Measurements from ENCODE around the gene EFL1. TPM values are rescaled to one million over a fixed set of nuclear protein-coding genes. Genes with fewer than 3 reads are reported as not detected.

EFL1 gene
- polyA plus RNA-seq, 2 donors: 2.6 to 7.5 TPM

DNA sequence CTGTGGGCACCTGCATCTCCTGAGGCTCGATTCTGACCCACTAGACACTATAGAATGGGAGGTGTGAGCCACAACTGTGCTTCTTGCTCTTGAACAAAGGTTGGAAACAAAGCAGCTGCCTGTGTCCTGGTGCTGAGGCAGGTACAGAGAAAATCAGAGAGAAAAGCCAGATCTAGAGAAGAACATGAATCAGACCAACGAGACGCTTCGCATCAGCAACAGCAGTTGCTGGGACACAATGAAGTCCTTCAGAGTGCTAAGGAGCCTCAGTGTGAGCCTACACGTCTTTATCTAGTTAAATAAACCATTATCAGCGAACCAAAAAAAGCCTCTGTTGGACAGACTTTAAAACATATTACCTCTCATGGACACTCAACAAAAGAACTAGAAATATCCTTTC lies 130.4 kb downstream of the EFL1 start:
- H3K27me3 ChIP-seq (ENCODE audit: control insufficient read depth in 1 of 2, insufficient read depth in 2 of 2, low read length in 2 of 2): no peaks in the 10 kb centered on the region
- peaks cover 0 to 8% of the 10 kb centered on the region in 2 donors for H3K36me3 ChIP-seq (ENCODE audit: control insufficient read depth in 2 of 2, insufficient read depth in 2 of 2, low read length in 1 of 2)
- H3K4me3 ChIP-seq (ENCODE audit: low read depth in 1 of 2, low read length in 2 of 2): no peak overlapping the region
- WGBS, 2 donors: 90 to 94% methylated on average over 6 of the region's 6 CpGs
- H3K4me1 ChIP-seq (ENCODE audit: control insufficient read depth in 2 of 2, insufficient read depth in 2 of 2, low read length in 1 of 2): no peaks in the 10 kb centered on the region
- H3K27ac ChIP-seq (ENCODE audit: low read depth in 2 of 2, low read length in 1 of 2): no peak overlapping the region
- H3K9me3 ChIP-seq (ENCODE audit: control insufficient read depth in 2 of 2, insufficient read depth in 1 of 2, low read depth in 1 of 2, low read length in 1 of 2): no peaks in the 10 kb centered on the region

DNA sequence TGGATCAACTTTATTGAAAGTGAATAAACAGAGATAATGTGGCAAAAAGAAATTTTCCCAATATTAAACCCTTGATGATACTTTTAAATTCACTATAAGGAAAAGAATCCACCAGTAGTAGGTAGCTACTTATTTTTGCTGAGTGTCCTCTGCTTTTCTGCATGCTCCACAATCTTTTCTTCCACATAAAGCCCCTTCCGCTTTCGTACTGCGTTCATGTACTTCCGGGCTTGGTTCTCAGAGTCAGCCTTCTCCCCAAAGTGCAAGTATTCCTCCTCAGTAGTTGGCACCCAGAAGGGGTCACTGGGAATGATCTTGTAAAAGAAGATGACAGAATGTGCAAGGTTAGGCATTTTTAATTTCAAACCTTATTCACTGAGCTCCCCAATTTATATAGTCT lies 132.3 kb downstream of the EFL1 start:
- Histone ChIP-seq H3K4me1 (ENCODE audit: control insufficient read depth in 2 of 2, insufficient read depth in 2 of 2, low read length in 1 of 2) (no peaks in the 10 kb centered on the region), H3K36me3 (ENCODE audit: control insufficient read depth in 2 of 2, insufficient read depth in 2 of 2, low read length in 1 of 2) (peaks cover 0 to 8% of the 10 kb centered on the region in 2 donors), H3K27me3 (ENCODE audit: control insufficient read depth in 1 of 2, insufficient read depth in 2 of 2, low read length in 2 of 2) (no peaks in the 10 kb centered on the region), H3K9me3 (ENCODE audit: control insufficient read depth in 2 of 2, insufficient read depth in 1 of 2, low read depth in 1 of 2, low read length in 1 of 2) (no peaks in the 10 kb centered on the region), H3K4me3 (ENCODE audit: low read depth in 1 of 2, low read length in 2 of 2) (no peak overlapping the region), H3K27ac (ENCODE audit: low read depth in 2 of 2, low read length in 1 of 2) (no peak overlapping the region)
- WGBS, 2 donors: 71 to 75% methylated on average over 4 of the region's 4 CpGs

DNA sequence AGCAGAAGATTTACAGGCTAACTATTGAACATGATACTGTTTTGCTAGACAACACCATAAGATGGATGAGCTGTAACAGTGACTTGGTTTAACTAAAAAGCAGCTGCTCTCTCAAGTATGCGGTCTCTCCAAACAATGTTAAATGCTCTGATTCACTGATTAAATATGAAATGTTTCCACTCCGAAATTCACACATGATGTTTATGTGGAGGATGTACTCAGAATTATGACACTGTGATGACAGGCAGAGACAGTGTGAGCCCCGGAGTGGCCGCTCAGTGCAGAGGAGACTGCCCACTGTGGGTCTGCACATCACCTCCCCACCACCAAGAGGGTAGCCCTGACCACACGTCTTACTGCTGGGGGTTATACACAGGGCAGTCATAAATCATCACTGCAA lies 132.8 kb downstream of the EFL1 start:
- Histone ChIP-seq H3K27ac (ENCODE audit: low read depth in 2 of 2, low read length in 1 of 2) (no peak overlapping the region), H3K9me3 (ENCODE audit: control insufficient read depth in 2 of 2, insufficient read depth in 1 of 2, low read depth in 1 of 2, low read length in 1 of 2) (no peaks in the 10 kb centered on the region), H3K4me3 (ENCODE audit: low read depth in 1 of 2, low read length in 2 of 2) (no peak overlapping the region), H3K4me1 (ENCODE audit: control insufficient read depth in 2 of 2, insufficient read depth in 2 of 2, low read length in 1 of 2) (no peaks in the 10 kb centered on the region), H3K36me3 (ENCODE audit: control insufficient read depth in 2 of 2, insufficient read depth in 2 of 2, low read length in 1 of 2) (peaks cover 0 to 8% of the 10 kb centered on the region in 2 donors), H3K27me3 (ENCODE audit: control insufficient read depth in 1 of 2, insufficient read depth in 2 of 2, low read length in 2 of 2) (no peaks in the 10 kb centered on the region)
- 65 to 67% methylated on average over 5 of the region's 5 CpGs for WGBS, 2 donors

DNA sequence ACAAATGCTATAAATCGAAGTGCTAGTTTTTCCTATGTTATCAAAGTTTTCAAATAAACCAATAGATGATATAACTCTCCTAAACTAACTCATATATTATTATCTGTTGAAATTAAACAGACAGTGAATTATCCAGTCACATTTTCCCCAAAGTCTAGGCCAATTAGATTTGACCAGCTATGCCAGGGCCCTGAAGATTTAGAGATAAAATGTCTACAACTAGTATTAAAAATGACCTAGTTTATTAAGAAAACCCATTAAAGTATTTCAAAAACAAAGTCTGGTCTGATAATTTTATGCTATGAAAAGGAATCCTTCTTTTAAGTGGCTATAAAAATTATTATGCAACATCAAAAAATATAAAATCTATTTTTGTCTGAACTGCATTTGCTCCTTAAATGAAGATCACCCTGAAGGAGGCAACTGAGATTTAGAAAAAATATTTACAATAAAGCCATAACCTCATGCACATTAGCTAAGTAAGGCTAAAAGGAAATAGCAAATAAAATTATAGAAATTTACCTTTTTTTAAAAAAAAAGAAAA lies 133.3 kb downstream of the EFL1 start:
- no peaks in the 10 kb centered on the region for H3K9me3 ChIP-seq (ENCODE audit: control insufficient read depth in 2 of 2, insufficient read depth in 1 of 2, low read depth in 1 of 2, low read length in 1 of 2)
- 63 to 73% methylated on average over 1 of the region's 1 CpG for WGBS, 2 donors
- H3K36me3 ChIP-seq (ENCODE audit: control insufficient read depth in 2 of 2, insufficient read depth in 2 of 2, low read length in 1 of 2): peaks cover 0 to 8% of the 10 kb centered on the region in 2 donors
- no peak overlapping the region for H3K4me3 ChIP-seq (ENCODE audit: low read depth in 1 of 2, low read length in 2 of 2)
- H3K27me3 ChIP-seq (ENCODE audit: control insufficient read depth in 1 of 2, insufficient read depth in 2 of 2, low read length in 2 of 2): no peaks in the 10 kb centered on the region
- H3K27ac ChIP-seq (ENCODE audit: low read depth in 2 of 2, low read length in 1 of 2): no peak overlapping the region
- H3K4me1 ChIP-seq (ENCODE audit: control insufficient read depth in 2 of 2, insufficient read depth in 2 of 2, low read length in 1 of 2): no peaks in the 10 kb centered on the region

DNA sequence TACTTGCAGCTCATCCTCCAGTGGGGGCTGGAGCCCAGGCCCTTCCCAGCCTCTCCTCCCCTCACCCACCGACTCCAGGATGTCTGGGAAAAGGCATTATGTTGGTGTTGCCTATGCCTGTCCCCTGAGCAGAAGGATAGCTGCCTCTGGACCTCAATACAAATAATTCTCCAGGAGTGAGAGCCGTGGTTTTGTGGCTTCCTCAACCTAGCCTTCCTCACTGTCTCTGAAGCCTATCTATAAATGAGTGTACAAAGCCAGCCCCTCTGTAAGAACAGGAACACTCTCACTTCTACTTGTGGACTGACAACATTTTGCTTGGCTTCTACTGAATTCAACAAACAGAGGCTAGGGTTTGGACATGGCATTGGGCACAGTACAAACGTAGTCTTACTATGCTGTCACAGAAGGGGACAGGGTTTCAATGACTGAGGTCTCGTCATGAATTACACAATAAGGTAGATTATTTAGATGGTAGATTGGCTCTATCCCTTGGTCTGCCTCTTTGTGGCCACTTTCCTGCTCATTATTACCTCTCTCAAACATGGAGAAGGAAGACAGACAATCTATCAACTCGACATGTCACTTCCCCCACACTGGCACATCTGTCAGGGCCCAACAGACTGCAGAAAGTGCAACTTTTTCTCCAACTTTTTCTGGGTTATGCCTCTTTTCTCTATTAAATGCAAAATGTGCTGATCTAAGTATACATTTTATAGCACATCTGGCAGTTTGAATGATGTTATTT lies 134.0 kb downstream of the EFL1 start:
- H3K27ac ChIP-seq (ENCODE audit: low read depth in 2 of 2, low read length in 1 of 2): no peak overlapping the region
- no peak overlapping the region for H3K4me3 ChIP-seq (ENCODE audit: low read depth in 1 of 2, low read length in 2 of 2)
- WGBS, 2 donors: 70 to 71% methylated on average over 5 of the region's 5 CpGs
- no peaks in the 10 kb centered on the region for H3K9me3 ChIP-seq (ENCODE audit: control insufficient read depth in 2 of 2, insufficient read depth in 1 of 2, low read depth in 1 of 2, low read length in 1 of 2)
- peaks cover 0 to 3% of the 10 kb centered on the region in 2 donors for H3K36me3 ChIP-seq (ENCODE audit: control insufficient read depth in 2 of 2, insufficient read depth in 2 of 2, low read length in 1 of 2)
- H3K4me1 ChIP-seq (ENCODE audit: control insufficient read depth in 2 of 2, insufficient read depth in 2 of 2, low read length in 1 of 2): no peaks in the 10 kb centered on the region
- no peaks in the 10 kb centered on the region for H3K27me3 ChIP-seq (ENCODE audit: control insufficient read depth in 1 of 2, insufficient read depth in 2 of 2, low read length in 2 of 2)

DNA sequence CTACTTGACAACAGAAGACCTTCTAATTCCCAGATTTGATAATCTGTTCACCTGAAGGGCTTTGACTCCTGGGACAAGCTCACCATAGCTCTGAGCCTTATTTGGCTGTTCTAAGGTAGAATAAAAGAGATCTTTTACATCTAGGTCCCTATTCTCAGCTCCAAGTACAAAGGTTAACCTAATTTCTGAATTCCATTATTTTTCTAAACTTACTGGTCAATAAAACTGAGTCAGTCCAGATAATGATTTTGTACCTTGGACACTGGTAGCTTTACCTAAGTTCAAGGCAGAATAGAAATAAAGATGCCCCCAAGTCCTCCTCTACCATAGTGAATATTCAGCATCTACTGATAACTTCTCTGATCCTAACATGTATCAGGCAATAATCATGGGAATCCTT lies 135.0 kb downstream of the EFL1 start:
- Histone ChIP-seq H3K36me3 (ENCODE audit: control insufficient read depth in 2 of 2, insufficient read depth in 2 of 2, low read length in 1 of 2) (no peaks in the 10 kb centered on the region), H3K27me3 (ENCODE audit: control insufficient read depth in 1 of 2, insufficient read depth in 2 of 2, low read length in 2 of 2) (no peaks in the 10 kb centered on the region)

DNA sequence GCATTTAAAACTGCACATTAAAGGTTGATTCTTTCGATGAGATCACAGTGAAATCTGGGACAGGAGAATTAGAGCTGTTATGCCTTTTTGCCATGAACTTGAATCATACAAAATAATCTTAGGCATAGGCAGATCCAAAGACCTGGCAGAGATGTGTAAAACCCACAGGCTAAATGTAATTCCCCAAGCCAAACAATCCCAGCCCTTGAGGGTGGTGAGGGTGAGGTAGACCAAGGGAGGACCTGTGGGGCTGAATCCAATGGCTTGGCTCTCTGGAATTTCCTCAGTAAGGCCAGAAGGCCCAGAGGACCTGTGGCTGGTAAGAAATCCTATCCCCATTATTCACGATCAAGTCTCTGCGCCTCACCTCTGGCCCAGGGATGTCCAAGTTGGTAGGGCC lies 136.2 kb downstream of the EFL1 start:
- no peak overlapping the region for H3K27ac ChIP-seq (ENCODE audit: low read depth in 2 of 2, low read length in 1 of 2)
- no peaks in the 10 kb centered on the region for H3K36me3 ChIP-seq (ENCODE audit: control insufficient read depth in 2 of 2, insufficient read depth in 2 of 2, low read length in 1 of 2)
- no peaks in the 10 kb centered on the region for H3K4me1 ChIP-seq (ENCODE audit: control insufficient read depth in 2 of 2, insufficient read depth in 2 of 2, low read length in 1 of 2)
- no peak overlapping the region for H3K4me3 ChIP-seq (ENCODE audit: low read depth in 1 of 2, low read length in 2 of 2)
- H3K27me3 ChIP-seq (ENCODE audit: control insufficient read depth in 1 of 2, insufficient read depth in 2 of 2, low read length in 2 of 2): no peaks in the 10 kb centered on the region
- H3K9me3 ChIP-seq (ENCODE audit: control insufficient read depth in 2 of 2, insufficient read depth in 1 of 2, low read depth in 1 of 2, low read length in 1 of 2): no peaks in the 10 kb centered on the region
- 85 to 90% methylated on average over 3 of the region's 3 CpGs for WGBS, 2 donors

More for the DNA sequence above, 135.0 kb downstream of the EFL1 start:
- H3K9me3 ChIP-seq (ENCODE audit: control insufficient read depth in 2 of 2, insufficient read depth in 1 of 2, low read depth in 1 of 2, low read length in 1 of 2): no peaks in the 10 kb centered on the region
- H3K4me3 ChIP-seq (ENCODE audit: low read depth in 1 of 2, low read length in 2 of 2): no peak overlapping the region
- H3K4me1 ChIP-seq (ENCODE audit: control insufficient read depth in 2 of 2, insufficient read depth in 2 of 2, low read length in 1 of 2): no peaks in the 10 kb centered on the region
- H3K27ac ChIP-seq (ENCODE audit: low read depth in 2 of 2, low read length in 1 of 2): no peak overlapping the region

DNA sequence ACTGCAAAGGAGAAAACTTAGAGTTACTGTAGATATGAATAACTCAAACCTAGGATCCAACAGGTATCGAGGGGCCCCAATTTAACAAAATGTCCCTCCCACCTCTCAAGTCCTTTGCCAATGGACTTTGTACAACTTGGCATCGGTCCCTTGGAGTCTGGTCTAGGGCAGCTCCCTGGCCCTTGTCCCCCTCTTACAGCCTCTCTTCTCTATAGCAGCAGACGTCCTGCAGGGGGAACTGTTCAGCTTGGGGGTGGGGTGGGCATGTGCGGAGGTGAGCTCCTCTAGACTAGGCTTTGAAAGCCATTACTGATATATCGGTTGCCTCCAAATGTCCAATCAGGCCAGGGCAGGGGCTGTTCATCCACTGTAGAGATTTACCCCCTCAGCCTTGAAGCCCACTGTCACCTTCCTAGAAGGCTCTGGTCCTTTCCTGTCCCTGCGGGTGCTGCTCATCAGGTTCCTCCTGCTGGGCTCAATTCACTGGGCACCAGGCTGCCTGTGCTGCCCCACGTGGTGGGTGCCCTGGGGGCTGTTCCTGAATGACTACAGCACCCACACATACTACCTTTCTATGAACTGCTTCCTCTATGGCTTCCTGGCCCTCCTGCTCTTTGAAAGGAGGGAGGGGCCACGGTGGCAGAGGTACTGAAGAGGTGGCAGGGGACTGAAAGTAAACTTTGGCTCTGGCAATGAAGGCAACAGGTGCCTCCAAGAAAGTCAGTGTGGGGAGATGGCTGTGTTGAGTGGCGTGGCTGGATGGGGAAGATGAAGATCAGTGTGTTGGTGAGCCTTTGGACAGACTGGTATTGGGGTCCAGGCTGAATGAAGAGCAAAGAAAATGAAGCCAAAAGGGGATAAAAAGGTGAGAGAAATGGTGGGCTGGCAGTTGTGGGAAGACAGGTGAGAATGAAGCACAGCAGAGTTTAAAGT lies 137.9 kb downstream of the EFL1 start:
- Histone ChIP-seq H3K9me3 (ENCODE audit: control insufficient read depth in 2 of 2, insufficient read depth in 1 of 2, low read depth in 1 of 2, low read length in 1 of 2) (no peaks in the 10 kb centered on the region), H3K27ac (ENCODE audit: low read depth in 2 of 2, low read length in 1 of 2) (no peak overlapping the region), H3K4me1 (ENCODE audit: control insufficient read depth in 2 of 2, insufficient read depth in 2 of 2, low read length in 1 of 2) (no peaks in the 10 kb centered on the region), H3K36me3 (ENCODE audit: control insufficient read depth in 2 of 2, insufficient read depth in 2 of 2, low read length in 1 of 2) (no peaks in the 10 kb centered on the region), H3K27me3 (ENCODE audit: control insufficient read depth in 1 of 2, insufficient read depth in 2 of 2, low read length in 2 of 2) (no peaks in the 10 kb centered on the region), H3K4me3 (ENCODE audit: low read depth in 1 of 2, low read length in 2 of 2) (no peak overlapping the region)
- WGBS, 2 donors: 84 to 86% methylated on average over 9 of the region's 9 CpGs

DNA sequence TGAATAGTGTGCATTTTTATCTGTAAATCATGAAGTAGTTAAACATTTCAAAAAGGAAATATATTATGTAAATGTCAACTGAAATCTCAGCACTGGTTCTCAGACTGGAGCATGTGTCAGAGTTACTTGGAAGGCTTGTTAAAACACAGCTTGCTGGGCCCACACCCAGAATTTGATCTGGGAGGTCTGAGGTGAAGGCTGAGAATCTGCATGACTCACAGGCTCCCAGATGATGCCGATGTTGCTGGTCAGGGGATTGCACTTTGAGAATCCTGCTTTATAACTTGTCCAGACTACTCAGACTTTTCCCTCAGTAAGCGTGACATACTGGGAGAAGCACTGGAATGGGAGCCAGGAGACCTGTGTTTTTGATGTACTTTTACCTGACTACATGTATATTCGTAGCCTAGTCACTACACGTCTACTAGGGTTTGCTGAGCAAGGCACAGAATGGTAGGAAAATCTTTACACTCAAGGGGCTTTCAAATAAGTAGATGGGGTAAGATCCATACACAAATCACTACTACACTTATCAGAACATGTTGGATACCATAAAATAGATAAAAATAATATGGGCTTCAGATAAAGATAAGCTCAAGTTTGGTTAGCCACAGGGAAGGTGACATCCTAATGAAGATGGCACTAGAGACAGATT lies 139.7 kb downstream of the EFL1 start:
- 38 to 53% methylated on average over 4 of the region's 4 CpGs for WGBS, 2 donors
- no peaks in the 10 kb centered on the region for H3K4me1 ChIP-seq (ENCODE audit: control insufficient read depth in 2 of 2, insufficient read depth in 2 of 2, low read length in 1 of 2)
- H3K4me3 ChIP-seq (ENCODE audit: low read depth in 1 of 2, low read length in 2 of 2): no peak overlapping the region
- peak overlapping the region; percentile 33 to 61 for H3K27ac ChIP-seq (ENCODE audit: low read depth in 2 of 2, low read length in 1 of 2)
- no peaks in the 10 kb centered on the region for H3K27me3 ChIP-seq (ENCODE audit: control insufficient read depth in 1 of 2, insufficient read depth in 2 of 2, low read length in 2 of 2)
- no peaks in the 10 kb centered on the region for H3K9me3 ChIP-seq (ENCODE audit: control insufficient read depth in 2 of 2, insufficient read depth in 1 of 2, low read depth in 1 of 2, low read length in 1 of 2)
- H3K36me3 ChIP-seq (ENCODE audit: control insufficient read depth in 2 of 2, insufficient read depth in 2 of 2, low read length in 1 of 2): no peaks in the 10 kb centered on the region
